Brain microvascular endothelial cell (primary cell): ENCODE results near the gene C4orf36.

Experiments used
- DNase-seq: peaks from one replicate; pipeline ENCODE4 v3.0.0-alpha.2; 2020
- H3K27ac ChIP-seq: fragments of 250-450 bp; sonication (Bioruptor Pico); 2 replicates; pipeline ENCODE4 v1.5.1; 2020; ENCODE audit warnings: mild to moderate bottlenecking, moderate library complexity
- H3K27me3 ChIP-seq: fragments of 250-450 bp; sonication (Bioruptor Pico); replicated peaks from 2 replicates; pipeline ENCODE4 v1.5.1; 2020; ENCODE audit warnings: mild to moderate bottlenecking
- H3K36me3 ChIP-seq: fragments of 250-450 bp; sonication (Bioruptor Pico); replicated peaks from 2 replicates; pipeline ENCODE4 v1.5.1; 2020; ENCODE audit warnings: mild to moderate bottlenecking
- H3K4me3 ChIP-seq: 2 replicates; pipeline ENCODE4 v1.5.1; 2011; ENCODE audit warnings: low read depth, mild to moderate bottlenecking, control low read depth, low read length, moderate library complexity
- CTCF ChIP-seq: IDR thresholded peaks from 2 replicates; pipeline ENCODE4 v1.5.1; 2011; ENCODE audit warnings: low read depth, mild to moderate bottlenecking, moderate library complexity, low read length, control low read depth, inconsistent platforms; ENCODE audit errors: missing control alignments
- in situ Hi-C: cut with HindIII; loops from 2 replicates; pipeline ENCODE4 v1.10.0; 2017; ENCODE audit warnings: low sequenced_read_pairs, low pct_ligation_motif_present

The C4orf36 gene

GRCh38 chr4:86895692-86896488 is 3.7 kb upstream of the C4orf36 start:
- Histone ChIP-seq H3K27me3 (no peaks in the 10 kb centered on the region), H3K4me3 (no peak overlapping the region), H3K27ac (no peak overlapping the region), H3K36me3 (no peaks in the 10 kb centered on the region)
- peak; percentile 61 for DNase-seq
- in situ Hi-C loops: no loop called here
- TF ChIP-seq CTCF: peak; percentile 58

GRCh38 chr4:86894455-86894854 is 2.2 kb upstream of the C4orf36 start:
- Histone ChIP-seq H3K27me3 (no peaks in the 10 kb centered on the region), H3K36me3 (no peaks in the 10 kb centered on the region), H3K27ac (peak overlapping the region; percentile 17), H3K4me3 (no peak overlapping the region)
- in situ Hi-C loops: no loop called here
- no peak for TF ChIP-seq CTCF
- peak; percentile 9 for DNase-seq

GRCh38 chr4:86893136-86893535 is 914 bp upstream of the C4orf36 start:
- H3K27ac ChIP-seq: no peak overlapping the region
- H3K27me3 ChIP-seq: no peaks in the 10 kb centered on the region
- DNase-seq: no peak
- H3K36me3 ChIP-seq: no peaks in the 10 kb centered on the region
- no peak for TF ChIP-seq CTCF
- H3K4me3 ChIP-seq: no peak overlapping the region
- in situ Hi-C loops: no loop called here

- Histone ChIP-seq H3K27ac (no peak overlapping the region), H3K36me3 (no peaks in the 10 kb centered on the region), H3K27me3 (no peaks in the 10 kb centered on the region), H3K4me3 (peak overlapping the region; percentile 73)
- in situ Hi-C loops: no loop called here
- no peak for DNase-seq
- no peak for TF ChIP-seq CTCF
These were observed 376 bp upstream of the C4orf36 start for GRCh38 chr4:86892636-86892960.

GRCh38 chr4:86890790-86891189 is 1.4 kb downstream of the C4orf36 start:
- no peak for DNase-seq
- no peak for TF ChIP-seq CTCF
- H3K27me3 ChIP-seq: no peaks in the 10 kb centered on the region
- in situ Hi-C loops: no loop called here
- H3K27ac ChIP-seq: no peak overlapping the region
- H3K4me3 ChIP-seq: no peak overlapping the region
- no peaks in the 10 kb centered on the region for H3K36me3 ChIP-seq

GRCh38 chr4:86879641-86880040 is 12.6 kb downstream of the C4orf36 start:
- in situ Hi-C loops: no loop called here
- TF ChIP-seq CTCF: no peak
- H3K4me3 ChIP-seq: no peak overlapping the region
- no peaks in the 10 kb centered on the region for H3K27me3 ChIP-seq
- H3K36me3 ChIP-seq: no peaks in the 10 kb centered on the region
- no peak for DNase-seq
- no peak overlapping the region for H3K27ac ChIP-seq
